Embryonic facial prominence (tissue), 1 donor: ENCODE measurements around the gene TMEM130.
A peak's percentile ranks its signal among the peaks of the same experiment; 100 is the strongest.

Source experiments
- DNase-seq: peaks from one replicate; pipeline ENCODE4 v3.0.0-alpha.2; 2016; ENCODE audit errors: extremely low spot score

TMEM130 gene, protein sequence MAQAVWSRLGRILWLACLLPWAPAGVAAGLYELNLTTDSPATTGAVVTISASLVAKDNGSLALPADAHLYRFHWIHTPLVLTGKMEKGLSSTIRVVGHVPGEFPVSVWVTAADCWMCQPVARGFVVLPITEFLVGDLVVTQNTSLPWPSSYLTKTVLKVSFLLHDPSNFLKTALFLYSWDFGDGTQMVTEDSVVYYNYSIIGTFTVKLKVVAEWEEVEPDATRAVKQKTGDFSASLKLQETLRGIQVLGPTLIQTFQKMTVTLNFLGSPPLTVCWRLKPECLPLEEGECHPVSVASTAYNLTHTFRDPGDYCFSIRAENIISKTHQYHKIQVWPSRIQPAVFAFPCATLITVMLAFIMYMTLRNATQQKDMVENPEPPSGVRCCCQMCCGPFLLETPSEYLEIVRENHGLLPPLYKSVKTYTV

DNA sequence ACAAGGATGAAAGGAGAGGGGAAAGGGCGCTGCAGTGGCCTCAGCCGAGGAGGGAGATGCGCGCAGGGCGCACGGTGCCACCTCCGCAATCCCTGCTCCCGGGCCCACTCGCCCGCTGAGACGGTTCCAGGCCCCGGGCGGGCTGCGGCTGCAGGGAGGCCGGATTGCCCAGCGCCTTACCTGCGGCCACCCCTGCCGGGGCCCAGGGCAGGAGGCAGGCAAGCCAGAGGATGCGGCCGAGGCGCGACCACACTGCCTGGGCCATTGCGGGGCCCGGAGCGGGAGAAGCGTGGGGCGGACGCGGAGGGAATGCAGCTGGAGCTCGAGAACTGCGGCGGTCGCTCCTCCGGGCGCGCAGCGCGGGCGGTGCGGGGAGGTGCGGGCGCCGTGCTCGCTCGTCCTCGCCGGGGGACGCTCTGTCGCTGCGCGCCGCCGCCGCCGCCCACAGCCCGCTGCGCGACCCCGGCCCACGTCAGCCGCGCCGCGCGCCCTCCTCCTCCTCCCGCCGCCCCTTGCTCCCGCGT, at the start of gene TMEM130:
Gene TMEM130, minus strand, starts transcription at position 418 of the 524 bp plus-strand sequence. Its CDS starts 153 bp downstream, at position 265.
- no peak for DNase-seq

DNA sequence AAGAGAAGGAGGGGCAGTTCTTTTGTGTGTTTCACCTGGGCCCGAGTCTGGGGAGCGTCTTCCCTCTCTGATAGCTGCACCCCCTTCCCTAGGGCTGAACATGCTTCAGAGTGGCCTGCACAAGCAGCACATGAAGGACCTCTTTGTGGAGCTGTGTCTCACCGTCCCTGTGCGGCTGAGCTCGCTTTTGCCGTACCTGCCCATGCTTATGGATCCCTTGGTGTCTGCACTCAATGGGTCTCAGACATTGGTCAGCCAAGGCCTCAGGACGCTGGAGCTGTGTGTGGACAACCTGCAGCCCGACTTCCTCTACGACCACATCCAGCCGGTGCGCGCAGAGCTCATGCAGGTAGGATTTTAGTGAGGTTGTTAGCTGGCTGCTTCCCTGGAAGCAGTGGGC, 47.5 kb upstream of the TMEM130 start:
- no peak for DNase-seq

DNA sequence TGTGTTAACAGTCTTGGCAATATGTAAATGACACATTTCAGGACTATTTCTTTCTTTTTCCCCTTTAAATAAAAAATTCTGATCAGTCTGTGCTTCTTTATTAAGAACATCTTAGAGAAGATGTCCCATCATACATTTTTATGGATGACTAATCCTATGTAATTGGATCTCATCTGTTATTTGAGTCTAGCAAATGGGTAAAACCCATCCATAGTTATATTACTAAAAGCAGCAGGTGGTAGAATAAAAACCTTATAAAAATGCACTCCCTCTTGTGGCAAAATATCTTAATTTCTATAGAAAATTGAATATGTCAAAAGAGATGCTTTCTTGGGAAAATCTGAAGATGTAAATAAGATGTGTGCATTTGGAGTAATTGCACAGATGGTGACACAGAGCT, 43.8 kb upstream of the TMEM130 start:
- no peak for DNase-seq

DNA sequence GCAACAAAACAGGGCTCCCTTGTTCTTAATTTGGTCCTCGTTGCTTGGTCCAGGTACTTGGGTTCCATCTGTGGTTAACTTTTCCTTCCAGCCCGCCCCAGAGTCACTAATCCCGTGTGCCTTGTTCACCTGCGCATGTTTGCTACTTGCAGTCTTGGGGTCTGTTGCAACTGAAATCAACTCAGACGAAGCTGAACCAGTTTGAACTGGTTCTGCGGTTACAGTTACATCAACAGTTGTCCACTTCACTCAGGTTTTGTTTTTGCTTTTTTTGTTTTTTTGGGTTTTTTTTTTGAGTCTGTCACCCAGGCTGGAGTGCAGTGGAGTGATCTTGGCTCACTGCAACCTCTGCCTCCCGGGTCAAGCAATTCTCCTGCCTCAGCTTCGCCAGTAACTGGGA, 43.2 kb upstream of the TMEM130 start:
- no peak for DNase-seq

DNA sequence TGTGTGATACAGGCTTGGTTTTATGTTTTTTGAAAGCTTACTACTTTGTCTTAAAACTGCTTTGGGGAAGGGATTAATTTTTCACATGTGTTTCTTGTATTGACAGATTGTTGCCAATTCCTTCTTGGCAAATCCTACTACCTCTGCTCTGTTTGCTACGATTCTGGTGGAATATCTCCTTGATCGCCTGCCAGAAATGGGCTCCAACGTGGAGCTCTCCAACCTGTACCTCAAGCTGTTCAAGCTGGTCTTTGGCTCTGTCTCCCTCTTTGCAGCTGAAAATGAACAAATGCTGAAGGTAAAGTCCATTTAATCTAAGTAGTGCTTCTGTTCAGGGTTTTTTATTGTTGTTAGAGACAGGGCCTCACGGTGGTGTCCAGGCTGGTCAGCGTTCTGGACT, 42.1 kb upstream of the TMEM130 start:
- DNase-seq = no peak

DNA sequence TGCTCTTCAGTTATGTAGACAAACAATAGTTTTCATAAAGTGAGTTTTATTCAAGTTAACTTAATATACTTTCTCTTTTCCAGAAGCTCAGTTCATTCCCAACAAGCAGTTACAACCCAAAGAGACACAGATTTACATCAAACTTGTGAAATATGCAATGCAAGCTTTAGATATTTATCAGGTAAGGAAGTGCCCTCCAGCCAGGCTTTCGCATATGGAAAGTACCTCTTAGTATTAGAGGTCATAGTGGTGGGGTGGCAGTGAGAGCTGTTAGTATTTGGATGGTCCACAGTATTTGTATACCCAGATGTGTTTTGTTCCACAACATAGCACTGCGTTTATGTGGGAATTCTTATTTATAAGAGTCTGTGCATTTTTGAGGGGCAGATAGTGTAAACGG, 40.6 kb upstream of the TMEM130 start:
- DNase-seq = no peak

DNA sequence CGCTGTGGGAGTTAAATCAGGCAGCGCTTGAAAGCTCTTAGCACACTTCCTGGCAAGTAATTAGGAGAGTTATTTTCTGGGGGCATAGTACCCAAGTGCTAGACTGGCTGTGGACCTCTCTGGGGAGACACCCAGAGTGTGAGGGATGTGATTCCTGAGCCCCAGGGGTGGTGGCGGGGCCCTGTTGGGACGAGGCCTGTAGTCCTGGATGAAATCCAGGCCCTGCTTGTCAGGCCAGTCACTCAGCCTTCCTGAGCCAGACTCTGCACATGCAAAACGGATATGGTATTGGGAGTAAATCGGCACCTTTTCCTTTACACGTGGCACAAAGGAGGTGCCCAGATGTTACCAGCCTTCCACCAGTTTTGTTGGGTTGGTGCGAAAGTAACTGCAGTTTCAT, 39.7 kb upstream of the TMEM130 start:
- DNase-seq = no peak

DNA sequence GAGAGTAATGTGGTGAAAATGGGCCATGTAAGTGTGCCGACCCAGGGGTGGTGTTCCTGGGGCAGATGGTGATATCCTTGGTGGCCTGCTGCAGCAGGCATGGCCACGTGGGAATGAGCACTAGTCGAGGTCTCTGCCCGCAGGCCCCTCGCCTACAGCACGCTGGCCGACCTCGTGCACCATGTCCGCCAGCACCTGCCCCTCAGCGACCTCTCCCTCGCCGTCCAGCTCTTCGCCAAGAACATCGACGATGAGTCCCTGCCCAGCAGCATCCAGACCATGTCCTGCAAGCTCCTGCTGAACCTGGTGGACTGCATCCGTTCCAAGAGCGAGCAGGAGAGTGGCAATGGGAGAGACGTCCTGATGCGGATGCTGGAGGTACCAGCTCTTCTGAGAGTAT, 38.8 kb upstream of the TMEM130 start:
- DNase-seq = no peak

DNA sequence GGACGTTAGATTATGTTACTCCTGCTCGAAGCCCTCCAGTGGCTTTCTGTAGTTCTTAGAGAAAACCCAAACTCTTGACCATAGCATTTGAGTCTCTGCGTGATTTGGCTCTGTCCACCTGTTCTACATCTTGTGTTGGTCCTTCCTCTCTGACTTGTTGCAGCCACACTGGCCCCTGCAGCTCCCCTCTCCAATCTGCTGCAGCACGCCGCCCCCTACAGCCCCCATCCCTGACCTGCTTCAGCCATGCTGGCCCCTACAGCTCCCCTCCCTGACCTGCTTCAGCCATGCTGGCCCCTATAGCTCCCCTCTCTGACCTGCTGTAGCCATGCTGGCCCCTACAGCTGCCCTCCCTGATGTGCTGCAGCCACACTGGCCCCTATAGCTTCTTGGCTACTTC, 37.8 kb upstream of the TMEM130 start:
- no peak for DNase-seq

DNA sequence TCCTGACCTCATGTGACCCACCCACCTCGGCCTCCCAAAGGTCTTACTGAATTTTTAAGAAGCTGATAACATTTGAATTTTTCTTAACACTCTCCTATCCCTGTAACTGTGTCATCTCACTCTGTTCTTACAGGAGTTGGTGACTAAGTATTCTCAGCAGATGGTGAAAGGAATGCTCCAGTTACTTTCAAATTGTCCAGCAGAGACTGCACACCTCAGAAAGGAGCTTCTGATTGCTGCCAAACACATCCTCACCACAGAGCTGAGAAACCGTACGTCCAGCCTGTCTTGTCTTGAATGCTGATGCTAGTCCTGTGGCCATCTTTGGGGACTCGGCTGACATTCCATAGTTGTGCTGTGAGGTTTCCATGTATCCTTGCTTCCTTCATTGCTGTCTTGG, 33.4 kb upstream of the TMEM130 start:
- DNase-seq = no peak

DNA sequence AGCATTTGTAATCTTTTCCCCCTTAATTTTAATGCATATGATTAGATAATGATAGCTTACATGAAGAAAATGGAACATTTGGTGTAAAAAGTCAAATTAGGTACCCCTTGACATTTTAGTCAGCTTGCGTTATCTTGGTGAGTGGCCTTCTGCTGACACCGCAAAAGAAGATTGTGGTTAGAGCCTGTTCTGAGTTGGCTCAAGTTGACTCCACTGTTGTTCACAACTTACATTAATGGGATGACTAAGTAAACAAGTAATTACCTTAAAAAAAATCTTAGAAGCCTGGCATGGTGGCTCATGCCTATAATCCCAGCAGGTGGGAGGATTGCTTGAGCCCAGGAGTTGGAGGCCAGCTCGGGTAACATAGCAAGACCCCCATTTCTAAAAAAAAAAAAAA, 32.7 kb upstream of the TMEM130 start:
- no peak for DNase-seq

DNA sequence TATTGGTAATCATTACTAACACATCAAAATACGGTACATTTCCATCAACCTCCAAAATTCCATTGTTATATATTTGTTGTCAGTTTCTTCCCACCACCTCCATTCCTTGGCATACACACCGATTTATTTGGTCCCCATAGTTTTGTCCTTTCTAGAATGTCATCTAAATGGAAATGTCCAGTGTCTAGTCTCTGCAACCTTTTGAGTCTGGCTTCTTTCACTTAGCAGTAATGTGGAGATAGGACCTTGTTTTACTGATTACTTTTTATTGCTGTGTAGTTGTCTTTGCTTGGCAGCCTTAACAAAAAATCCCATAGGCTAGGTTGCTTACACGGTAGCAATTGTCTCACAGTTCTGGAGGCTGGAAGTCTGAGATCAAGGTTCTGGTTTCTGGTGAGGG, 31.0 kb upstream of the TMEM130 start:
- no peak for DNase-seq

DNA sequence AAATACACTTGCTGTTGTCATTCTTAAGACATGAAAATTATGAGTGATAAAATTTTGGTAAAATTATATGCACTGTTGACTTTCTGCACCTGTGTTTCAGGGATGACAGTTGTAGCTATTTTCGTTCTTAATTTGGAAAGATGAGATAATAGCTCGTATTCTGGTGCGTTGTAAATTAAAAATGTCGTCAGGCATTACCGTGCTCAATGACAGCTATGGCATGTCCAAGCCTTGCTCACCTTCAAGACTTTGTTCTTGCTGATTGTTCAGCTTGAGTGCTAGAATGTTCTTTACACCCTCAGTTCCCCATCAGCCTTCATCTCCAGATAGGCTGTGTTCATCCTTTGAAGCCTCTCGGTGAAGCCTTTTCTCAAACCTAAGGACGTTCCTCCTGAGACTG, 30.0 kb upstream of the TMEM130 start:
- no peak for DNase-seq

DNA sequence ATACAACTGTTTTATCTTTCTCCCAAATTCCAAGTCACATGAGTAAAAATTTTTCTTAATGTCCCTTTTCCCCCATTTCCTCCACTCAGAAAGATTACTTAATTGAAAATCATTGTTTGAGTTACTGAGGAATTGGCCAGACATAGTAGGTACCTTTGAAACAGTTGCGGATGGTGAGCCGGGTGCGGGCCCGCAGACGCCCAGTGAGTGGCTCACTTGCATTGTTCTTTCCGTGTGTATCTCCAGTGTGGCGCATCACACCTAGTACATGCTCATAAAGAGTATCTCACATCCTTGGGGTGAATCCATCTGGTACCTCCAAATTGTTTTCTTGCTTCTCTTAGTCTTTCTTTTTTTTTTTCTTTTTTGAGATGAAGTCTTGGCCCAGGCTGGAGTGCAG, 22.8 kb upstream of the TMEM130 start:
- no peak for DNase-seq

DNA sequence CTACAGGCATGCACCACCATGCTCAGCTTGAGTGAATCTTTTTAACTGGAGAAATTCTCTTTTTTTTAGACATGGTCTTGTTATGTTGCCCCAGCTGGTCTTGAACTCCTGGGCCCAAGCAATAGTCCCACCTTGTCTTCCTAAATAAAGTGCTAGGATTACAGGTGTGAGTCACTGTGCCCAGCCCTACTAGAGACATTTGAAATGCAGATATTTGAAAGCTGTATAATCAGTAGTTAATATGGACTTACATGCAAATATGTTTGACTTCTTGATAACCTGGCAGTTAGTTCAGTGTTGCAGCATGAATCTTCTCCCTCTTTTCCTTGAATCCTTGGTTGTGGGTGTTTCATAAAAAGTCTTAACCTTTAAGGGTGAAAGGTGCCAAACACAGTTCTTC, 17.2 kb upstream of the TMEM130 start:
- no peak for DNase-seq

DNA sequence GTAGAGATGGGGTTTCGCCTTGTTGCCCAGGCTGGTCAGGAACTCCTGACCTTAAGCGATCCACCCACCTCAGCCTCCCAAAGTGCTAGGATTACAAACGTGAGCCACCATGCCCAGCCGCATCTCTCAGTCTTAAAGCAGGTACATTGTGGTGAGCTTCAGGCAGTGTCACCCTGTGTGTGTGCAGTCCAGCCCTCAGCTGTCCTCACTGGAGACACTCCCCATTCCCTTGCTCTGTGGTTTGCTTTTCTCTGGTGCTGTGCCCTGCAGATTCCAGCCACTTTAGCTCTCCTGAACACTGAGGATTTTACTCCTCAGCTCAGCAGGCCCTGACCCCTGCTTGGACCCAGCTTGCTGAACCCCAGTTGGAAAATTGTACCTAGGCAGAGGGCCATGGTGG, 14.6 kb upstream of the TMEM130 start:
- DNase-seq = no peak

DNA sequence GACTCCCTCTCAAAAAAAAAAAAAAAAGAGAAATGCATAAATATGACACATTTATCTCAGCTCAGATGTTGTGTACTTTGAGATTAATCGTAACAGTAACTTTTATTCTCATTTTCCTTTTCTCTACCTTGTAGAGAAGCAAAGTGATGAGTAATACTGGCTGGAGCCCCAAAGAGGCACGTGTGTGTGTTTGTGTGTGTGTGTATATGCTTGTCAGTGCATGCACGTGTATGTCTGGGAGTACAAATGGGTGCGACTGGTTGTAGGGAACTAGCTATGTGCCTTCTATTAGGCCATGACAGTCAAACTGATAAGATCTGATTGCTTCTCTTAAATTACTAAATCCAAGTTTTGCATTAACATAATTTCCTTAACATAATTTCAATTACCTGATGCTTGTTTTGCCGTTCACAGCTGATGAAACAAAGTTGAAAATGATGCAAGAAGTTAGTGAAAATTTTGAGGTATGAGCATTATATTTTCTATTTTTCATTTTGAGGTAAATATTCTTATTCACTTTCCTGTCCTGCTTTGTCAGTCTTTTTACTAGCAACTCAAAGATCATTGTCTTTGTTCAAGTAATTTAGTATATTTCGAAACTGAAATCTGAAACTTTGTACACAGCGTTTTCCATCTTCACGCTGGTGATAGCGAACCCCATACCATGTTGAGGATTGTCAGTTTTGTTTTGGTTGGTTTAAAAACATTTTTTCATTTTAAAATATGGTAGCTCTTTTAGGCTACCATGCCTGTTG, 11.9 kb upstream of the TMEM130 start:
- no peak for DNase-seq

DNA sequence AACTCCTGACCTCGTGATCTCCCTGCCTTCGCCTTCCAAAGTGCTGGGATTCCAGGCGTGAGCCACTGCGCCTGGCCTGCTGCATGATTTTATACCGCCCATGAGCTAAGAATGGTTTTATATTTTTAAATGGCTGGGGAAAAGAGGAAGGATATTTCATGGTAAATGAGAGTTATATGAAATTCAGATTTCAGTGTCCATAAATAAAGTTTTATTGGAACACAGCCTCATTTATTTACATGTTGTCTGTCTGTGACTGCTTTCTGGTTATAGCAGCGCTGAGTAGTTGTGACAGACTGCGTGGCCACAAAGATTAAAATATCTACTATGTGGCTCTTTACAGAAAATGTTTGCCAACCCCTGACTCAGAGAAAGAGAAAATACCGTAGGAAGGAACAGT, 10.7 kb upstream of the TMEM130 start:
- no peak for DNase-seq

DNA sequence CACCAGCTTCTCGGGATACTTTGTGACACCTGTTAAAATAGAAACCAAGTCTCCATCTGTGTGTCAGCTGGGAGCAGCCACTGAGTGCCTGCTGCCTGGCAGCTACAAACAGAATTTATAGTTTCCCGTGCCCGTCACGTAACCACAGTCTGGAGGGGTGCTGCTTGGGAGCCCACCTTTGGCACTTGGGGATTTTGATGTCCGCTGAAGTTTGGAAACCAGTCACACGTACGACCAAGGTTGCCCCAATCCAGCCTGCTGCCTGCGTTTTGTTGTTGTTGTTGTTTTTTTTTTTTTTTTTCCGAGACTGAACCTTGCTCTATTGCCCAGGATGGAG, 10.1 kb upstream of the TMEM130 start:
- no peak for DNase-seq

DNA sequence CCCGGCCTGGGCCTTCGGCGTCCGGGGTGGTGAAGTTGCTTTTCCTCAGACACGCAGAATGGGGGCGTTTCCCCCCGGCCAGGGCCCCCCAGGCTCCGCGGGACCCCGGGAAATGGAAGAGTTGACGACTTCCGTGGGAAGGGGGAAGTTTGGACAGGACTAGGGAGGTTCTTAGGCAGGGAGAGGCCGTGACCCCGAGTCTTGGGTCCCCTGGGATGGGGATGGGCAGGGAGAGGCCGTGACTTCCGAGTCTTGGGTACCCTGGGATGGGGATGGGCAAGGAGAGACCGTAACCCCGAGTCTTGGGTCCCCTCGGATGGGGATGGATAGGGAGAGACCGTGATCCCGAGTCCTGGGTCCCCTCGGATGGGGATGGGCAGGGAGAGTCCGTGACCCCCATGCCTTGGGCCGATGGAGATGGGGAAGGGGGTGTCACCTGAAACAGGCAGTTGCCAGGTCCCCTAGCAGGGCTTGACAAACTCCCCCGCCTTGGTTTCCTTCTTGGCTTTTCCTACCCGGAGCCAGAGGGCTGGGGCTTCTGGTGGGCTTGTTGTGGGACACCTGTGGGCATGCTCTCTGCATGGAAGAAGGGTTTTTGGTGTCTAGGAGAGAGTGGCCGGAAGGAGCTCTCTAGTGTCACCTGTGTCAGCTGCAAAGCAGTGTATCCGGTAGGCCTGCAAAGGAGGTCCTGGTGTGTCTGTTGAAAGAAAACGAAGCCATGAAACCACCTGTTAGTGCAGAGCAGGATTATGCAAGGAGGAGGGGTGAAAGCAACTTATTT, 9.6 kb upstream of the TMEM130 start:
- no peak for DNase-seq

DNA sequence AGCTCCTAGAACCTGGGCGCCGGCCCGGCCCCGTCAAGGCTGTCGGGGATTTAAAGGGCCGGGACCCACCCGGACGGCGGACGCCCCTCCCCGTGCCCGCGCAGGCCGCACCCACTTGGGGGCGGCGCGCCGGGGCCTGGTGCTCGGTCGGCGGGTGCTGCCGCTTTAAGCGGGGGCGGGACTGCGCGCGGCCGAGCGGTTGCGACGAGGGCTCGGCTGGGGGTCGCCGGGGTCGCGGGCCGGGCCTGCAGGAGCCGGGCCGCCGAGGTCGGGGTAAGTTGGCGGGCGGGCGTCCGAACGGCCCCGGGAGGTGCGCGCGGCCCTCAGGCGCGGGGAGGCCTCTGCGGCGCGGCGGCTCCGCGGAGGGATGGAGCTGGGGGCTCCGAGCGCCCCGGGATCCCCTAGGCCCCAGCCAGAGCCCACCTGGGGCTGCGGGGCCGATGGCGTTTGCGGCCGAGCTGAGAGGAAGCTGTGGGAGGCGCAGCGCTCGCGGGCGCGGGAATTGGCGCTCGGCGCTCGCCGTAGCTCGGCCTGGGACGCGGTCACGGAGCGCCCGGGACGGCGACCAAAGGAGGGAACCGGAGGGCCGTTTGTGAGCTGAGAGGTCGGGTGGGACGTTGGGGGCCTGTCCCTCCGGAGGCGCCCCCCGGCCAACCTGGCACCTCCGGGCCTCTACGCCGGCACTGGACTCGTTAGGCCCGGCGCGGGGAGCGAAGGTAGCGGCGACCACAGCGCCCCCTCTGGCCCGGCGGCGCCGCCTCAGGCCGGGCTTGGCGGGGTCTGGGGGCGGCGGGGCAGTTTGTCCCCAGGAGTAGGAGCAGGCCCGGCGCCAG, 8.8 kb upstream of the TMEM130 start, which contains the start of gene TRRAP:
Gene TRRAP, plus strand, starts transcription at position 168 of the 833 bp plus-strand sequence. CDS start 2,619 bp downstream, outside the sequence.
- peak; percentile 39 for DNase-seq
